ENCODE results near the gene IPO11.

Gene IPO11

GRCh38 chr5:62574599-62574998, 162.0 kb downstream of the IPO11 start:
- no peak for DNase-seq

DNA sequence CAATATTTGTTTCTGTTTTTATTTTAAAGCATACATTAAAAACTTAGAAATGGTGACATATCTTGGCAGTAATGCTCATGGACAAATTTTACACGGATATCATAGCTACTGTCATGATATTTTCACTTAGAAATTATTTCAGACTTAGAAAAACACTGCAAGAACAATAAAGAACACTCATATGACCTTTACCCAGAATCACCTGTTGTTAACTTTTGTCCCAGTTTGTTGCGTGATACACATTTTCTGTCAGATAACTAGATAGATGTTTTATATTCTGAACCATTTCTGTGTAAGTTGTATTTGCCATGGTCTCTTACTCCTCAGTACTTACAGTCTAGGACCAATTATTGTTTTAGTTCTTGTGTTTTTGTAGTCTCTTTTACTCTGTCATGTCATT, 162.5 kb downstream of the IPO11 start:
- no peak for DNase-seq

DNA sequence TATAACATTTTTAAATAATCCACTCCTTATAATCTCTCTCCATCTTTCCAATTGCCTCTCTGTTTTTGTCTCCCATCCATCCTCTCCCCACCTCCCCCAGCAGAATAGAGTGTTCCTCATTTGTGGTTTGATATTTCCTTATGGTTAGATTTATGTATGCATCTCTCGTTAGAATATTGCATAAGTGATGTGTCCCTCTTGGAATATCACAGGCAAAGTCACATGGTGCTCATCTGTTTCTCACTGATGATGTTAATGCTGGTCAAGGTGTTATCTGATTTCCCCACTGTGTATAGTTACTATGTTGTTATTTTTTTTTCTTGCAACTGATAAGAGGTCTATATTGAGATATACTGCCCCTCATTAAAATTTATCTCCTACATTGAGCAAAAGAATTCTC, 162.9 kb downstream of the IPO11 start:
- DNase-seq, result no peak

- no peak for DNase-seq
These were observed 164.1 kb downstream of the IPO11 start for GRCh38 chr5:62576570-62577170.

- no peak for DNase-seq
These were observed 164.9 kb downstream of the IPO11 start for GRCh38 chr5:62577488-62577887.

GRCh38 chr5:62578540-62578939, 166.0 kb downstream of the IPO11 start, which contains the start of gene LRRC70:
Gene LRRC70 (plus strand): TSS chr5:62578819. CDS start chr5:62579439, 620 bp downstream.
- peak in 5 of 6 experiments; percentile 0 to 86 (median 82) for DNase-seq

DNA sequence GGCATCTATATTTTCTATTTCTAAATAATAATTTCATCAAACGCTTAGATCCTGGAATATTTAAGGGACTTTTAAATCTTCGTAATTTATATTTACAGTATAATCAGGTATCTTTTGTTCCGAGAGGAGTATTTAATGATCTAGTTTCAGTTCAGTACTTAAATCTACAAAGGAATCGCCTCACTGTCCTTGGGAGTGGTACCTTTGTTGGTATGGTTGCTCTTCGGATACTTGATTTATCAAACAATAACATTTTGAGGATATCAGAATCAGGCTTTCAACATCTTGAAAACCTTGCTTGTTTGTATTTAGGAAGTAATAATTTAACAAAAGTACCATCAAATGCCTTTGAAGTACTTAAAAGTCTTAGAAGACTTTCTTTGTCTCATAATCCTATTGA, 167.2 kb downstream of the IPO11 start:
- DNase-seq, result no peak

DNA sequence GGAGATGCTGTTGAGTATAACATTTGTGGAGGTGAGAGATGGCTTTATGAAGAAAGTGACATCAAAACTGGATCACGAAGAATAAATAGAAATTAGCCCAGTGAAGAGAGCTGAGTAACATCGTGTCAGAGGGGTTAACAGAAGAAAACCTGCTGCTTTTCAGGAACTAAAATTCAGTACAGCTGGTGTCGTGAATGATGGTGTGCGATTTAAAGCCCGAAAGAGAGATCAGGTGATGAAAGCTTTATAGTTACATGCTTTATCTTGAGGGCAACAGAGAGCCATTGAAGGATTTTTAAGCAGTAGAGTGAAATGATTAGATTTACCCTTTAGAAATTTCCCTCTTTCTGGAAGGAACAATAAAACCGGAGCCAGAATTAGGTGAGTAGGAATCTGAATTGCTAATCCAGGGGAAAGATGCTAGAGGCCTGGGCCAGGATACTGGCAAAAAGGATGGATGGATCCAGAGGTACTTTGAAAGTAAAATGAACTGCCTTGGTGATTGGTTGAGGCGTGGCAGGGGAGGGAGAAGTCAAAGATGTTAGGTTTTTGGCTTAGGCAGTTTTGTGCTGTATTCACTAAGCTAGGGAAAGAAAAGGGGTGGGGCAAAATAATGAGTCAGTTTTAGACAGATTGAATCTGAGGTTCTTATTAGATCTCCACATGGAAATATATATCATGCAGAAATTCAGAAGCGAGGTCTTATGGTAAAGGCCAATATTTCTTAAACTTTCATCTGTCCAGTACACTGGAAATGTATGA, 169.5 kb downstream of the IPO11 start:
- peak in 1 of 6 experiments; percentile 7 for DNase-seq

DNA sequence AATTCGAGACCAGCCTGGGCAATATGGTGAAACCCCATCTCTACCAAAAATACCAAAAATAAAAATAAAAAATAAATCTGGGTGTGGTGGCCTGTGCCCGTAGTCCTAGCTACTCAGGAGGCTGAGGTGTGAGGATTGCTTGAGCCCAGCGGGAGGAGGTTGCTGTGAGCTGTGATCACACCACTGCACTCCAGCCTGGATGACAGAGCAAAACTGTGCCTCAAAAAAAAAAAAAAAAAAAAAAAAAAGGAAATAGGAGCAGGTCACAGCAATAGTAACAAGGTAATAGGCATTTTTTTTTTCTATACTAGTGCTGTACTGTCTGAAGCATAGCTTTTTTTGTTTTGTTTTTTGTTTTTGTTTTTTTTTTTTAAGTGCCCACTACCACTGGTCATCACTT, 171.8 kb downstream of the IPO11 start:
- no peak for DNase-seq

GRCh38 chr5:62585306-62585705, 172.7 kb downstream of the IPO11 start:
- no peak for DNase-seq

GRCh38 chr5:62585751-62586150, 173.2 kb downstream of the IPO11 start:
- DNase-seq, result no peak

- no peak for DNase-seq
These were observed 175.2 kb downstream of the IPO11 start for GRCh38 chr5:62587737-62588136.

- no peak for DNase-seq
These were observed 176.1 kb downstream of the IPO11 start for GRCh38 chr5:62588668-62589067.

DNA sequence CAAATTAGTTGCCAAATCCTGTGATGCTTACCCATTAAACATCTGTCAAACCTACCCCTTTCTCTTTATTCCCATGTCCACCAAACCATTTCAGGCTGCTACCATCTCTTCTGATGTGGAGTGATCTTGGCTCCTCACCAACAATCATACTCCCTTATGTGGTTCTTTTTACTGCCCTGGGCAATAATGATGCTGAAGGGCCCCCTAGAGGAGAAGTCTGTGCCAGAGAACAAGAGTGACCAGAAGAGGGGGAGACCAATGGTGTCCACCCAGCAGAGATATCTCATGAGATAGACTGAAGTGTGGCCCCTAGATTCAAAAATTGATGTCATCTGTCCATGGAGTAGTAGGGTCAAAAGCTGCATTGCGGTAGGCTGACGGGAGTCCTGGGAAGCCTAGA, 176.9 kb downstream of the IPO11 start:
- DNase-seq, result no peak

DNA sequence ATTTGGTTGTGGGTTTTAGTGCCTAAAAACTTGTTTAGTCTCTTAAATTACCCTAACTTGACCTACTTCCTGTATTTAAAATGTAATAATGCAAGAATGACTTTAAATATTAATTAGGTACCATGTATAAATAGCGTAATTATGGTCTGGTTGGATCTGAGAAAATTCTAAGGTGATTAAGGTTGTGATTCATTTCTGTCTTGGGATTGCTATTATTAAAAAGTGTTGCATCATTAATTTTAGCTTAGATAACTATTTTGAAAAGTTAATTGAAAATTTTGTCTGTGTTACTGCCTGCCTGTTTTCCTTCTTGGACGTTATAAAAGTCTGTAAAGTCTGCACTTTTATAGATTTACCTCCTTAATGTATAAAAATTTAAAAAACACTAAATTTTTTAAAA, 177.8 kb downstream of the IPO11 start:
- DNase-seq, result no peak

DNA sequence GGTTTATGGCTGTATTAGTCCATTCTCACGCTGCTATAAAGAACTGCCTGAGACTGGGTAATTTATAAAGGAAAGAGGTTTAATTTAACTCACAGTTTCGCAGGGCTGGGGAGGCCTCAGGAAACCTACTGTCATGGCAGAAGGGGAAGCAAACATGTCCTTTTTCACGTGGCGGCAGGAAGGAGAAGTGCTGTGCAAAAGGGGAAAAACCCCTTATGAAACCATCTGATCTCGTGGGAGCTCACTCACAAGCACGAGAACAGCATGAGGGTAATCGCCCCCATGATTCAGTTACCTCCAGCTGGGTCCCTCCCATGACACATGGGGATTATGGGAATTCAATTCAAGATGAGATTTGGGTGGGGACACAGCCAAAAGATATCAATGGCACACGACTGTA, 180.0 kb downstream of the IPO11 start:
- DNase-seq, result no peak

- no peak for DNase-seq
These were observed 180.8 kb downstream of the IPO11 start for GRCh38 chr5:62593331-62593730.

- DNase-seq, result no peak
These were observed 181.9 kb downstream of the IPO11 start for GRCh38 chr5:62594364-62594984.

DNA sequence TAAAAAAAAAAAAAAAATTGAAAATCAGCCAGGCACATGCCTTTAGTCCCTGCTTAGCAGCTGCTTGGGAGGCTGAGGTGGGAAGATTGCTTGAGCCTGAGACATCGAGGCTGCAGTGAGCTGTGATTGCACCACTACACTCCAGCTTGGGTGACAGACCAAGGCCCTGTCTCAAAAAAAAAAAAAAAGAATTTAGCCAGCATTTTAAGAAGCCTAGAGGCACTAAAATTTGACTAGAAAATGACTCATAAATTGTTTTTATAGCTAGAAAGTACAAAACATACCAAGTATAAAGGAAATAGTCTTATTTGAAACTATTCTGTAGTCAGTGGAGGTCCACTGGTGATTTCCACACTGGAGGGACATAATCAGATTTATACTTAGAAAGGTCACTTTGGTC, 183.5 kb downstream of the IPO11 start:
- no peak for DNase-seq

- no peak for DNase-seq
These were observed 184.1 kb downstream of the IPO11 start for GRCh38 chr5:62596691-62597090.

DNA sequence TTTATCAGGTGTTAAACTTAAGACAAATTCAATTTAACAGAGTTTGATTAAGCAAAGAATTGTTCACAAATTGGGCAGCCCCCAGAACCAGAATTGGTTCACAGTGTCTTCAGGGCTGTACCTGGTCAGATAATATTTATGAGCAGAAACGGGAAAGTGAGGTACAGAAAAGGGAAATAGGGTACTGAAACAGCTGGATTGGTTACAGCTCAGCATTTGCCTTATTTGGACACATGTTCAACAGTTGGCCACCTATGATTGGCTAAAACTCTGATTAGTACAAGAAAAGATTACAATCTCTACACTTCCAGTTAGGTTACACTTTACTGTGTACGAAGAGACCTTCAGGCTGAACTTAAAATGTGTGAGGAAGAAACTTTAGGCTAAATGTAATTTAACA, 184.8 kb downstream of the IPO11 start:
- no peak for DNase-seq

GRCh38 chr5:62600560-62601252, 188.1 kb downstream of the IPO11 start:
- DNase-seq, result no peak

- DNase-seq, result no peak
These were observed 191.4 kb downstream of the IPO11 start for GRCh38 chr5:62603934-62604333.

- no peak for DNase-seq
These were observed 193.1 kb downstream of the IPO11 start for GRCh38 chr5:62605638-62606037.
